HCT116 (cell line): ENCODE results near the gene GHDC. TPM values are rescaled to one million over a fixed set of nuclear protein-coding genes. Genes with fewer than 3 reads are reported as not detected.

Experiments
- ATAC-seq: fragments of 200-7000 bp; cut with Tn5 transposase; 2 replicates; pipeline ENCODE4 v1.9.1; 2020; ENCODE audit warnings: mild to moderate bottlenecking, moderate library complexity
- BruUV-seq: library from RNA; stranded (reverse); fragments of 400-500 nt; replicated peaks from 2 replicates; lab custom pipeline; 2021; lab: Mats Ljungman, UMichigan
- CTCF ChIA-PET: fragments of 300-600 bp; sonication (Branson Sonifier 250); formaldehyde crosslinking; loops from one replicate; lab custom pipeline; 2021; ENCODE audit warnings: antibody characterized with exemption; lab: Charles Lee
- POLR2A ChIA-PET: fragments of 300-600, 350-600 bp; sonication (Branson Sonifier 250); formaldehyde crosslinking; loops from one replicate; lab custom pipeline; 2021; ENCODE audit warnings: antibody characterized with exemption; lab: Charles Lee
- RAD21 ChIA-PET, 2 experiments: fragments of 300-600 bp; sonication (Branson Sonifier 250); formaldehyde crosslinking; loops; one replicate each; lab custom pipeline; 2023; ENCODE audit warnings: low total read pairs in 2 of 2; ENCODE audit not compliant: uncharacterized antibody in 2 of 2, unreplicated experiment in 2 of 2, low non-redundant PET in 1 of 2; lab: Charles Lee
- DNase-seq: peaks from one replicate; pipeline ENCODE4 v3.0.0-alpha.2; 2010; ENCODE audit warnings: low read depth, low spot score
- H2AFZ ChIP-seq: fragments of 200-600 bp; shearing (Covaris generic), sonication (generic); 2 replicates; pipeline ENCODE4 v1.6.1; 2017; ENCODE audit warnings: low read depth, mixed run types, mixed read lengths, antibody characterized with exemption, low read length; ENCODE audit not compliant: poor library complexity, severe bottlenecking
- H3K27ac ChIP-seq: 2 replicates; pipeline ENCODE4 v1.5.1; 2012; ENCODE audit warnings: low read depth, low read length
- H3K27me3 ChIP-seq: fragments of 200-600 bp; sonication (generic); 2 replicates; pipeline ENCODE4 v1.6.1; 2016; ENCODE audit warnings: mixed run types, low read length, mixed read lengths; ENCODE audit not compliant: insufficient read depth
- H3K36me3 ChIP-seq, 2 experiments: fragments of 200-500 bp in 1 of 2; fragments of 200-600 bp in 1 of 2; sonication (Bioruptor generic) in 1 of 2; sonication (generic) in 1 of 2; 2 replicates each; pipeline versions ENCODE4 v1.5.1 to v1.6.1; 2014 to 2016; ENCODE audit warnings: low read length in 2 of 2, inconsistent platforms in 1 of 2, mixed read lengths in 1 of 2, mixed run types in 1 of 2; ENCODE audit not compliant: insufficient read depth in 2 of 2, control insufficient read depth in 1 of 2
- H3K4me1 ChIP-seq, 2 experiments: fragments of 200-600 bp in 1 of 2; sonication (generic) in 1 of 2; 2 replicates each; pipeline versions ENCODE4 v1.5.1 to v1.6.1; 2012 to 2017; ENCODE audit warnings: low read length in 2 of 2, inconsistent platforms in 1 of 2, mild to moderate bottlenecking in 1 of 2, mixed read lengths in 1 of 2, mixed run types in 1 of 2, moderate library complexity in 1 of 2; ENCODE audit not compliant: insufficient read depth in 2 of 2, control insufficient read depth in 1 of 2
- H3K4me2 ChIP-seq: fragments of 200-600 bp; sonication (generic); 2 replicates; pipeline ENCODE4 v1.6.1; 2017; ENCODE audit warnings: mixed run types, low read length, mixed read lengths
- H3K4me3 ChIP-seq, 2 experiments: fragments of 200-600 bp in 1 of 2; sonication (generic) in 1 of 2; replicated peaks in 1 of 2; 2 replicates each; pipeline ENCODE4 v1.5.1; 2011 to 2016; ENCODE audit warnings: low read length in 2 of 2, control low read depth in 1 of 2, low read depth in 1 of 2, mild to moderate bottlenecking in 1 of 2, mixed read lengths in 1 of 2, mixed run types in 1 of 2
- H3K79me2 ChIP-seq: fragments of 200-600 bp; sonication (generic); 2 replicates; pipeline ENCODE4 v1.6.1; 2017; ENCODE audit warnings: mild to moderate bottlenecking, mixed run types, low read length, moderate library complexity, mixed read lengths; ENCODE audit not compliant: insufficient read depth
- H3K9ac ChIP-seq: fragments of 200-600 bp; sonication (generic); 2 replicates; pipeline ENCODE4 v1.6.1; 2016; ENCODE audit warnings: low read length, mixed read lengths
- H3K9me2 ChIP-seq: fragments of 200-600 bp; sonication (generic), shearing (Covaris generic); 2 replicates; pipeline ENCODE4 v1.6.1; 2017; ENCODE audit warnings: mixed run types, mild to moderate bottlenecking, moderate library complexity; ENCODE audit not compliant: insufficient read depth
- H3K9me3 ChIP-seq, 2 experiments: fragments of 200-500 bp in 1 of 2; fragments of 200-600 bp in 1 of 2; sonication (Bioruptor generic) in 1 of 2; sonication (generic) in 1 of 2; 2 replicates each; pipeline ENCODE4 v1.6.1; 2014 to 2017; ENCODE audit warnings: low read length in 2 of 2, mixed read lengths in 2 of 2, inconsistent platforms in 1 of 2, low read depth in 1 of 2, mild to moderate bottlenecking in 1 of 2, mixed run types in 1 of 2, moderate library complexity in 1 of 2; ENCODE audit not compliant: control insufficient read depth in 1 of 2, insufficient read depth in 1 of 2
- H4K20me1 ChIP-seq: fragments of 200-600 bp; sonication (generic), shearing (Covaris generic); 2 replicates; pipeline ENCODE4 v1.6.1; 2017; ENCODE audit warnings: mixed run types, mild to moderate bottlenecking, moderate library complexity; ENCODE audit not compliant: insufficient read depth
- ATF3 ChIP-seq: IDR thresholded peaks from 2 replicates; pipeline ENCODE4 v1.6.1; 2012
- CBX3 ChIP-seq: IDR thresholded peaks from 2 replicates; pipeline ENCODE4 v1.6.1; 2012; ENCODE audit warnings: low read depth
- CEBPB ChIP-seq: IDR thresholded peaks from 2 replicates; pipeline ENCODE4 v1.6.1; 2012; ENCODE audit warnings: low read depth
- EGR1 ChIP-seq: IDR thresholded peaks from 2 replicates; pipeline ENCODE4 v1.6.1; 2012; ENCODE audit warnings: low read depth
- ELF1 ChIP-seq: IDR thresholded peaks from 2 replicates; pipeline ENCODE4 v1.6.1; 2012; ENCODE audit warnings: low read depth, borderline replicate concordance
- EZH2 ChIP-seq: fragments of 200-600 bp; sonication (generic); IDR thresholded peaks from 2 replicates; pipeline ENCODE4 v1.6.1; 2017; ENCODE audit warnings: antibody characterized with exemption, mixed run types
- EZH2phosphoT487 ChIP-seq: fragments of 200-600 bp; IDR thresholded peaks from 2 replicates; pipeline ENCODE4 v1.6.1; 2018; ENCODE audit warnings: antibody characterized with exemption, borderline replicate concordance
- FOSL1 ChIP-seq: IDR thresholded peaks from 2 replicates; pipeline ENCODE4 v1.6.1; 2012; ENCODE audit warnings: low read depth
- JUND ChIP-seq: IDR thresholded peaks from 2 replicates; pipeline ENCODE4 v1.6.1; 2012
- POLR2A ChIP-seq: IDR thresholded peaks from 2 replicates; pipeline ENCODE4 v1.7.0; 2011; ENCODE audit warnings: borderline replicate concordance; ENCODE audit not compliant: insufficient read depth, insufficient read length; ENCODE audit errors: extremely low read depth
- POLR2AphosphoS5 ChIP-seq: IDR thresholded peaks from 2 replicates; pipeline ENCODE4 v1.6.1; 2011; ENCODE audit warnings: mild to moderate bottlenecking, low read depth, low read length, moderate library complexity
- RAD21 ChIP-seq: IDR thresholded peaks from 2 replicates; pipeline ENCODE4 v1.6.1; 2012; ENCODE audit warnings: low read depth, mild to moderate bottlenecking
- SIN3A ChIP-seq: IDR thresholded peaks from 2 replicates; pipeline ENCODE4 v1.6.1; 2012; ENCODE audit warnings: low read depth
- SP1 ChIP-seq: IDR thresholded peaks from 2 replicates; pipeline ENCODE4 v1.6.1; 2012; ENCODE audit warnings: low read depth
- TCF7L2 ChIP-seq: IDR thresholded peaks from 2 replicates; pipeline ENCODE4 v1.7.0; 2011; ENCODE audit warnings: borderline replicate concordance, inconsistent platforms; ENCODE audit not compliant: insufficient read depth, insufficient read length; ENCODE audit errors: extremely low read depth
- YY1 ChIP-seq: IDR thresholded peaks from 2 replicates; pipeline ENCODE4 v1.6.1; 2011; ENCODE audit warnings: low read length, low read depth, moderate library complexity, mild to moderate bottlenecking; ENCODE audit not compliant: insufficient replicate concordance; ENCODE audit errors: extremely low read depth
- ZFX ChIP-seq: fragments of 450-650 bp; IDR thresholded peaks from 2 replicates; pipeline ENCODE4 v1.6.1; 2017
- ZNF274 ChIP-seq: fragments of 200-500 bp; sonication (Bioruptor generic); IDR thresholded peaks from 2 replicates; pipeline ENCODE4 v1.6.1; 2014; ENCODE audit warnings: mild to moderate bottlenecking, low read depth, low read length, inconsistent platforms
- intact Hi-C: fragments of 100-400 bp; cut with micrococcal nuclease; formaldehyde crosslinking; loops from 2 replicates; pipeline ENCODE4 v1.10.0; 2022
- total RNA-seq: library from RNA; stranded (reverse); gene quantifications from one replicate; pipeline ENCODE4 v1.2.1, GENCODE V29; 2021; ENCODE audit not compliant: unreplicated experiment
- TF ChIP-seq, protein P1 (sequence below): IDR thresholded peaks from 2 replicates; pipeline ENCODE4 v1.6.1; 2012; ENCODE audit warnings: low read depth

GHDC gene
- total RNA-seq, 1 experiment from 2014 or later, result 13.2 TPM

DNA sequence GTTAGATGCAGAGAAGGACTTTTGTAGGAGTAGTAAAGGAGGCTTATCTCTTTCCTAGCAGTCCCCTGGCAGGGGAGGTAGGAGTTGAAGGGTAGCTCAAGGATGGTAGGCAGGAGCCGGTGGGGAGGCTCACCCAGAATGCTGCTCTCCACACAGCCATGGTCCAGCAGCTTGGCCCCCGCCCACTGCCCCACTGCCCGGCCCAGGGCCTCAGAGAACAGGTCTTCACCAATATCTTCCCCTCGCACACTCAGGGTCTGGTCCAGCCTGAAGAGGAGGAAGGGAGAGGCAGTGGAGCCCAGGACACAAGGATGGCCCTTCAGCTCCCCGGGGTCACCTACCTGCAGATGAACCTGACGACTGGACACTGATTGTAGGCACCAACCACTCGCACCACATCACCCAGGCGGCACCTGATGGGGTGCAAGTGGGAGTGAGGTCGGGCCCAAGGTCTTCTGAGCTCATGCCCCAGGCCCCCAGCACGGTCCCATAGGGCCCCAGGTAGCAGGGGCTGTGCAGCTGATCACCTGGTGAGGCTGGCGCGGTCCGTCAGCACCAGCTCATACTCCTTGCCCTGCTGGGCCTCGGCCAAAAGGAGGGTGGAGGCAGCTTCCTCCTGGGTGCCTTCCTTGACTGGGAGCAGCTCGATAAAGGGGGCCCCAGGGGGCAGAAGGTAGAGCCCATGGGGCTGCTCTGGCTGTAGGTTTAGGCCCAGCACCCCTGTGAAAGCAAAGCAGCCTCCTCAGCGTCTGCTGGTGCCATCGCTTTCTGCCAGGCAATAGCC, 3.6 kb downstream of the GHDC start:
- H3K9me2 ChIP-seq, result no peaks in the 10 kb centered on the region
- intact Hi-C loops, result no loop called here
- H3K9me3 ChIP-seq, result no peaks in the 10 kb centered on the region
- H3K4me3 ChIP-seq, result no peak overlapping the region
- ChIA-PET RAD21 (no interaction called here), POLR2A (no interaction called here), CTCF (no interaction called here)
- no peaks in the 10 kb centered on the region for H4K20me1 ChIP-seq
- H3K27me3 ChIP-seq, result no peaks in the 10 kb centered on the region
- no TSS peak for BruUV-seq
- no peaks in the 10 kb centered on the region for H3K36me3 ChIP-seq
- TF ChIP-seq CEBPB, result no peak
- no peak overlapping the region for H3K4me2 ChIP-seq
- H3K9ac ChIP-seq, result no peak overlapping the region
- no peak overlapping the region for H3K27ac ChIP-seq
- no peak overlapping the region for H2AFZ ChIP-seq
- DNase-seq (no peak), ATAC-seq (no peak)
- peaks cover 8 to 15% of the 10 kb centered on the region in 2 experiments; a peak in 3 of 4 replicates for H3K4me1 ChIP-seq
- H3K79me2 ChIP-seq, result no peaks in the 10 kb centered on the region

DNA sequence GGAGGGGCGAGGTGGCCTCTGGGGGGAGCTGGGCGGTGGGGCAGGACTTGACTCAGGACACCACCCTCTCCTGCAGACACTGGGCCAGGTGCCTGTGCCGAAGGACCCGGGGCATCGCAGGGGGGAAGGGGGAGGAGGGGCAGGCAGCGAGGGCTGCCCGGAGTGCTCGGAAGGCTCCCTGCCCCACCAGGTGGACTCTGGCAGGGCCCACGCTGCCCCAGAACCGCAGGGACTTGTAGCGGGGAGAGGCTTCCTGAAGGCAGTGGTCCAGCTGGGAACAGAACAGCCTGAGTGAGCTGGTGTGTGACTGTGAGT, 4.7 kb downstream of the GHDC start:
- intact Hi-C loops, result no loop called here
- ChIA-PET POLR2A (no interaction called here), RAD21 (no interaction called here), CTCF (no interaction called here)
- no peak overlapping the region for H3K9ac ChIP-seq
- H4K20me1 ChIP-seq, result no peaks in the 10 kb centered on the region
- BruUV-seq, result no TSS peak
- H3K36me3 ChIP-seq, result no peaks in the 10 kb centered on the region
- H3K27me3 ChIP-seq, result no peaks in the 10 kb centered on the region
- DNase-seq, result no peak
- no peak overlapping the region for H3K4me2 ChIP-seq
- no peak overlapping the region for H3K4me3 ChIP-seq
- peaks cover 8 to 18% of the 10 kb centered on the region in 2 experiments; a peak in 3 of 4 replicates for H3K4me1 ChIP-seq
- no peaks in the 10 kb centered on the region for H3K79me2 ChIP-seq
- no peaks in the 10 kb centered on the region for H3K9me3 ChIP-seq
- ATAC-seq, result no peak
- no peak overlapping the region for H2AFZ ChIP-seq
- H3K27ac ChIP-seq, result no peak overlapping the region
- H3K9me2 ChIP-seq, result no peaks in the 10 kb centered on the region
- TF ChIP-seq EZH2, result no peak
- no peak for TF ChIP-seq SIN3A
- no peak for TF ChIP-seq ZFX
- no peak for TF ChIP-seq ZNF274
- no peak for TF ChIP-seq FOSL1
- no peak for TF ChIP-seq YY1
- no peak for TF ChIP-seq JUND
- no peak for TF ChIP-seq EZH2phosphoT487
- no peak for TF ChIP-seq CEBPB
- no peak for TF ChIP-seq EGR1
- TF ChIP-seq POLR2A, result no peak
- TF ChIP-seq CBX3, result no peak
- no peak for TF ChIP-seq SP1
- no peak for TF ChIP-seq ELF1
- TF ChIP-seq, protein P1, sequence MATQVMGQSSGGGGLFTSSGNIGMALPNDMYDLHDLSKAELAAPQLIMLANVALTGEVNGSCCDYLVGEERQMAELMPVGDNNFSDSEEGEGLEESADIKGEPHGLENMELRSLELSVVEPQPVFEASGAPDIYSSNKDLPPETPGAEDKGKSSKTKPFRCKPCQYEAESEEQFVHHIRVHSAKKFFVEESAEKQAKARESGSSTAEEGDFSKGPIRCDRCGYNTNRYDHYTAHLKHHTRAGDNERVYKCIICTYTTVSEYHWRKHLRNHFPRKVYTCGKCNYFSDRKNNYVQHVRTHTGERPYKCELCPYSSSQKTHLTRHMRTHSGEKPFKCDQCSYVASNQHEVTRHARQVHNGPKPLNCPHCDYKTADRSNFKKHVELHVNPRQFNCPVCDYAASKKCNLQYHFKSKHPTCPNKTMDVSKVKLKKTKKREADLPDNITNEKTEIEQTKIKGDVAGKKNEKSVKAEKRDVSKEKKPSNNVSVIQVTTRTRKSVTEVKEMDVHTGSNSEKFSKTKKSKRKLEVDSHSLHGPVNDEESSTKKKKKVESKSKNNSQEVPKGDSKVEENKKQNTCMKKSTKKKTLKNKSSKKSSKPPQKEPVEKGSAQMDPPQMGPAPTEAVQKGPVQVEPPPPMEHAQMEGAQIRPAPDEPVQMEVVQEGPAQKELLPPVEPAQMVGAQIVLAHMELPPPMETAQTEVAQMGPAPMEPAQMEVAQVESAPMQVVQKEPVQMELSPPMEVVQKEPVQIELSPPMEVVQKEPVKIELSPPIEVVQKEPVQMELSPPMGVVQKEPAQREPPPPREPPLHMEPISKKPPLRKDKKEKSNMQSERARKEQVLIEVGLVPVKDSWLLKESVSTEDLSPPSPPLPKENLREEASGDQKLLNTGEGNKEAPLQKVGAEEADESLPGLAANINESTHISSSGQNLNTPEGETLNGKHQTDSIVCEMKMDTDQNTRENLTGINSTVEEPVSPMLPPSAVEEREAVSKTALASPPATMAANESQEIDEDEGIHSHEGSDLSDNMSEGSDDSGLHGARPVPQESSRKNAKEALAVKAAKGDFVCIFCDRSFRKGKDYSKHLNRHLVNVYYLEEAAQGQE, result no peak
- no peak for TF ChIP-seq RAD21
- TF ChIP-seq POLR2AphosphoS5, result no peak
- TF ChIP-seq TCF7L2, result no peak
- no peak for TF ChIP-seq ATF3
